Transverse colon (tissue), 4 donors: ENCODE measurements around the gene TPP2. TPM values are rescaled to one million over a fixed set of nuclear protein-coding genes. Genes with fewer than 3 reads are reported as not detected.

Source experiments
- DNase-seq: peaks from one replicate; pipeline ENCODE4 v3.0.0-alpha.2; 2019
- H3K27ac ChIP-seq, 4 donors: fragments of 200-600 bp; sonication (generic); 2 replicates each; pipeline ENCODE4 v1.5.1; 2016 to 2018; ENCODE audit warnings: inconsistent platforms in 4 of 4
- H3K27me3 ChIP-seq: fragments of 200-600 bp; sonication (generic); 2 replicates; pipeline ENCODE4 v1.5.1; 2017; ENCODE audit warnings: inconsistent platforms
- H3K36me3 ChIP-seq, 4 donors: fragments of 200-600 bp; sonication (generic); 2 replicates each; pipeline ENCODE4 v1.5.1; 2017 to 2019; ENCODE audit warnings: inconsistent platforms in 4 of 4
- H3K4me1 ChIP-seq, 4 donors: fragments of 200-600 bp; sonication (generic); 2 replicates each; pipeline ENCODE4 v1.5.1; 2017 to 2020; ENCODE audit warnings: inconsistent platforms in 4 of 4
- H3K4me3 ChIP-seq, 4 donors: fragments of 200-600 bp; sonication (generic); 1 replicate in 1 of 4; 2 replicates in 3 of 4; pipeline versions ENCODE4 v1.5.1 to v1.6.1; 2017 to 2019; ENCODE audit warnings: inconsistent platforms in 4 of 4
- H3K9me3 ChIP-seq, 2 donors: fragments of 200-600 bp; sonication (generic); 2 replicates each; pipeline ENCODE4 v1.5.1; 2017 to 2019; ENCODE audit warnings: inconsistent platforms in 2 of 2
- CTCF ChIP-seq, 5 experiments: fragments of 200-600 bp in 3 of 5; fragments of 450-650 bp in 2 of 5; sonication (generic) in 3 of 5; IDR thresholded peaks; 1 replicate in 2 of 5; 2 replicates in 3 of 5; pipeline ENCODE4 v1.5.1; 2016 to 2017; ENCODE audit warnings: antibody characterized with exemption in 5 of 5, inconsistent platforms in 3 of 5, mild to moderate bottlenecking in 2 of 5, moderate library complexity in 1 of 5
- EP300 ChIP-seq: sonication (generic); formaldehyde crosslinking; IDR thresholded peaks from one replicate; pipeline ENCODE4 v1.6.1; 2017; ENCODE audit warnings: antibody characterized with exemption, low read depth
- POLR2A ChIP-seq: fragments of 450-650 bp; IDR thresholded peaks from one replicate; pipeline ENCODE4 v1.6.1; 2016; ENCODE audit warnings: antibody characterized with exemption, mild to moderate bottlenecking, moderate library complexity
- POLR2AphosphoS5 ChIP-seq, 3 donors: sonication (generic); formaldehyde crosslinking; IDR thresholded peaks; one replicate each; pipeline ENCODE4 v1.6.1; 2016; ENCODE audit warnings: antibody characterized with exemption in 3 of 3
- WGBS, 2 donors: methylation state at CpG; one replicate each; pipeline ENCODE4 v1.1.5; 2018; ENCODE audit warnings: low coverage in 1 of 2; 5-methylcytosine and 5-hydroxymethylcytosine counted together
- in situ Hi-C, 4 donors: fragments of 200-750 bp; cut with MboI; loops; one replicate each; pipeline versions ENCODE4 v1.15.0 to v1.15.1; 2017; ENCODE audit warnings: low sequenced_read_pairs in 3 of 4, low pct_ligation_motif_present in 1 of 4, low pct_unique_long_range_greater_than_20kb in 1 of 4
- intact Hi-C: fragments of 100-400 bp; cut with DNase I; formaldehyde crosslinking; loops from one replicate; pipeline ENCODE4 v1.15.1; 2023; ENCODE audit warnings: low total_unique reads
- total RNA-seq, 4 donors: library from RNA; depleted of rRNA; stranded (reverse); fragments of >200 nt; gene quantifications; one replicate each; pipeline ENCODE4 v1.1.0, GENCODE V29; 2016

TPP2 gene
- total RNA-seq, 4 donors from 2014 or later: 19.1 to 47.8 (median 30.3) TPM

- Histone ChIP-seq H3K9me3 (no peaks in the 10 kb centered on the region), H3K4me3 (no peak overlapping the region), H3K27me3 (no peaks in the 10 kb centered on the region), H3K36me3 (peaks cover 0 to 46% (median 11%) of the 10 kb centered on the region in 4 donors), H3K27ac (no peak overlapping the region), H3K4me1 (no peaks in the 10 kb centered on the region)
- WGBS, 2 donors: 88 to 95% methylated on average over 1 of the region's 1 CpG
- intact Hi-C loops (no loop called here), in situ Hi-C loops (no loop called here)
- no peak for TF ChIP-seq CTCF (IDR thresholded peaks at IDR 0.05)
- no peak for DNase-seq
These were observed 46.9 kb downstream of the TPP2 start for GRCh38 chr13:102643656-102644055.

- H3K36me3 ChIP-seq: peaks cover 0 to 44% (median 10%) of the 10 kb centered on the region in 4 donors
These were observed 48.9 kb downstream of the TPP2 start for GRCh38 chr13:102645701-102646100.

DNA sequence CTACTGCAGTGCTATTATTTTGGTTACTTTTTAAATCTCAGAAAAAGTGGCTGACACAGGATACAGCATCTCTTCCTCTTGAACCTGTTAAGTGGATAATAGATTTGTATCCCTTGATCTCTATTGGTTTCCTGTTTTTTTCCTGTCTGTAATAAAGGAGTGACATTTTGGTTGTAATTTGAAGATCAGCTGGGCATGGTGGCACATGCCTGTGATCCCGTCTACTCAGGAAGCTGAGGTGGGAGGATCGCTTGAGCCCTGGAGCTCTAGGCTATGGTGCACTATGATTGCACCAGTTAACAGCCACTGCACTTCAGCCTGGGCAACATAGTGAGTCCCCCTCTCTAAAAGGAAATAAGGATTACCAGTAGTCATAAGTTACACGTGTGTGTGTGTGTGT lies 51.3 kb downstream of the TPP2 start:
- Histone ChIP-seq H3K4me3 (no peak overlapping the region), H3K27me3 (no peaks in the 10 kb centered on the region), H3K36me3 (peaks cover 0 to 41% (median 10%) of the 10 kb centered on the region in 4 donors), H3K9me3 (no peaks in the 10 kb centered on the region), H3K4me1 (peaks cover 0 to 3% (median 0%) of the 10 kb centered on the region in 4 donors), H3K27ac (no peak overlapping the region)
- no peak for DNase-seq
- in situ Hi-C loops (no loop called here), intact Hi-C loops (no loop called here)
- WGBS, 2 donors: 84 to 100% methylated on average over 1 to 3 of the region's 3 CpGs
- TF ChIP-seq EP300 (no peak), POLR2A (no peak), CTCF (IDR thresholded peaks at IDR 0.05) (no peak), POLR2AphosphoS5 (IDR thresholded peaks at IDR 0.05) (no peak)

More at GRCh38 chr13:102645701-102646100, 48.9 kb downstream of the TPP2 start:
- Histone ChIP-seq H3K27me3 (no peaks in the 10 kb centered on the region), H3K4me1 (no peaks in the 10 kb centered on the region), H3K9me3 (no peaks in the 10 kb centered on the region), H3K27ac (no peak overlapping the region), H3K4me3 (no peak overlapping the region)
- in situ Hi-C loops (no loop called here), intact Hi-C loops (no loop called here)
- no peak for DNase-seq
- WGBS, 2 donors: 85 to 100% methylated on average over 1 of the region's 1 CpG
- TF ChIP-seq EP300 (no peak), POLR2A (no peak), CTCF (IDR thresholded peaks at IDR 0.05) (no peak), POLR2AphosphoS5 (IDR thresholded peaks at IDR 0.05) (no peak)

- 93 to 97% methylated on average over 3 of the region's 3 CpGs for WGBS, 2 donors
- peaks cover 0 to 3% (median 0%) of the 10 kb centered on the region in 4 donors for H3K4me1 ChIP-seq
- no peak overlapping the region for H3K4me3 ChIP-seq
- intact Hi-C loops (no loop called here), in situ Hi-C loops (no loop called here)
- H3K9me3 ChIP-seq: no peaks in the 10 kb centered on the region
- peaks cover 0 to 26% (median 7%) of the 10 kb centered on the region in 4 donors for H3K36me3 ChIP-seq
- no peak overlapping the region for H3K27ac ChIP-seq
- no peak for DNase-seq
- no peaks in the 10 kb centered on the region for H3K27me3 ChIP-seq
- TF ChIP-seq POLR2AphosphoS5 (IDR thresholded peaks at IDR 0.05) (no peak), POLR2A (no peak), EP300 (no peak), CTCF (IDR thresholded peaks at IDR 0.05) (no peak)
These were observed 53.7 kb downstream of the TPP2 start for GRCh38 chr13:102650444-102650843.
